H1 (cell line): Measurements from ENCODE around the gene EPB41L1. TPM values are rescaled to one million over a fixed set of nuclear protein-coding genes. Genes with fewer than 3 reads are reported as not detected.

Source experiments
- CTCF ChIA-PET: fragments of 300-600 bp; sonication (Branson Sonifier 250); formaldehyde crosslinking; loops from one replicate; lab custom pipeline; 2021; ENCODE audit not compliant: partially characterized antibody; lab: Charles Lee
- POLR2A ChIA-PET: fragments of 300-600 bp; sonication (Branson Sonifier 250); formaldehyde crosslinking; loops from one replicate; lab custom pipeline; 2021; ENCODE audit warnings: inconsistent platforms; ENCODE audit not compliant: partially characterized antibody; lab: Charles Lee
- DNase-seq, 2 experiments: peaks; one replicate each; pipeline versions ENCODE4 v3.0.0 to v3.0.0-alpha.2; 2010 to 2022; ENCODE audit warnings: low spot score in 2 of 2, low read depth in 1 of 2, mixed read lengths in 1 of 2
- FAIRE-seq: peaks from 2 replicates; lab custom pipeline; 2011; peaks lifted over from hg19 to GRCh38; lab: Jason Lieb, UNC
- H2AFZ ChIP-seq: 2 replicates; pipeline ENCODE4 v1.8.1; 2012; ENCODE audit warnings: low read length, inconsistent platforms
- H2AK5ac ChIP-seq: 2 replicates; pipeline ENCODE4 v1.6.1; 2013; ENCODE audit warnings: low read depth, low read length
- H2BK120ac ChIP-seq: replicated peaks from 2 replicates; pipeline ENCODE3; 2013; ENCODE audit warnings: low read depth, low read length, inconsistent platforms
- H2BK12ac ChIP-seq: 2 replicates; pipeline ENCODE4 v1.6.1; 2013; ENCODE audit warnings: low read depth, low read length
- H2BK15ac ChIP-seq: 2 replicates; pipeline ENCODE4 v1.6.1; 2013; ENCODE audit warnings: low read length
- H2BK20ac ChIP-seq: 2 replicates; pipeline ENCODE4 v1.6.1; 2013; ENCODE audit warnings: low read length
- H2BK5ac ChIP-seq: 2 replicates; pipeline ENCODE4 v1.6.1; 2013; ENCODE audit warnings: low read depth, low read length
- H3K14ac ChIP-seq: 2 replicates; pipeline ENCODE4 v1.6.1; 2013; ENCODE audit warnings: inconsistent platforms; ENCODE audit not compliant: insufficient read length
- H3K18ac ChIP-seq: 2 replicates; pipeline ENCODE4 v1.6.1; 2013; ENCODE audit warnings: low read length; ENCODE audit errors: extremely low read depth
- H3K23ac ChIP-seq: 2 replicates; pipeline ENCODE4 v1.6.1; 2013; ENCODE audit warnings: inconsistent platforms; ENCODE audit not compliant: insufficient read length
- H3K23me2 ChIP-seq: 2 replicates; pipeline ENCODE4 v1.6.1; 2013; ENCODE audit warnings: low read depth, low read length
- H3K27ac ChIP-seq: 2 replicates; pipeline ENCODE4 v1.6.1; 2011; ENCODE audit warnings: low read depth, low read length, inconsistent platforms
- H3K27me3 ChIP-seq, 4 experiments: replicated peaks in 1 of 4; 1 replicate in 1 of 4; 2 replicates in 3 of 4; pipeline versions ENCODE4 v1.6.1 to v1.8.1; 2011 to 2013; ENCODE audit warnings: low read length in 3 of 4, mild to moderate bottlenecking in 3 of 4, inconsistent platforms in 2 of 4, mixed read lengths in 2 of 4, moderate library complexity in 1 of 4; ENCODE audit not compliant: control insufficient read depth in 3 of 4, insufficient read depth in 3 of 4; ENCODE audit errors: extremely low read depth in 1 of 4
- H3K36me3 ChIP-seq, 4 experiments: 2 replicates each; pipeline versions ENCODE4 v1.6.1 to v1.8.1; 2011 to 2013; ENCODE audit warnings: mild to moderate bottlenecking in 4 of 4, low read length in 3 of 4, moderate library complexity in 2 of 4, control low read depth in 1 of 4, inconsistent platforms in 1 of 4; ENCODE audit not compliant: insufficient read depth in 4 of 4, control insufficient read depth in 2 of 4
- H3K4ac ChIP-seq: replicated peaks from 2 replicates; pipeline ENCODE3; 2013; ENCODE audit warnings: low read length, low read depth, mixed read lengths, inconsistent platforms; ENCODE audit not compliant: insufficient read length
- H3K4me1 ChIP-seq, 4 experiments: replicated peaks in 1 of 4; 1 replicate in 1 of 4; 2 replicates in 3 of 4; pipeline versions ENCODE4 v1.6.1 to v1.8.1; 2011 to 2013; ENCODE audit warnings: low read length in 3 of 4, inconsistent platforms in 2 of 4, mixed read lengths in 1 of 4; ENCODE audit not compliant: insufficient read depth in 4 of 4, control insufficient read depth in 3 of 4
- H3K4me2 ChIP-seq, 2 experiments: 2 replicates each; pipeline versions ENCODE4 v1.6.1 to v1.8.1; 2011 to 2013; ENCODE audit warnings: low read depth in 2 of 2, low read length in 2 of 2, control low read depth in 1 of 2, inconsistent platforms in 1 of 2, mild to moderate bottlenecking in 1 of 2; ENCODE audit not compliant: insufficient read depth in 1 of 2
- H3K4me3 ChIP-seq, 4 experiments: fragments of 200-600, 300-600 bp in 1 of 4; sonication (generic), shearing (Covaris generic), sonication (Bioruptor Twin) in 1 of 4; 2 replicates each; pipeline versions ENCODE4 v1.5.1 to v1.8.1; 2011 to 2016; ENCODE audit warnings: low read length in 4 of 4, low read depth in 3 of 4, control low read depth in 2 of 4, inconsistent platforms in 2 of 4, mild to moderate bottlenecking in 2 of 4, mixed read lengths in 1 of 4, moderate library complexity in 1 of 4; ENCODE audit not compliant: insufficient read depth in 2 of 4; ENCODE audit errors: extremely low read depth in 1 of 4
- H3K56ac ChIP-seq: replicated peaks from 2 replicates; pipeline ENCODE3; 2013; ENCODE audit warnings: low read depth, mild to moderate bottlenecking, mixed read lengths, low read length, inconsistent platforms; ENCODE audit not compliant: insufficient read length
- H3K79me1 ChIP-seq: 2 replicates; pipeline ENCODE4 v1.6.1; 2013; ENCODE audit warnings: low read depth, low read length, control low read depth
- H3K79me2 ChIP-seq, 2 experiments: 2 replicates each; pipeline versions ENCODE4 v1.6.1 to v1.8.1; 2012 to 2013; ENCODE audit warnings: low read length in 2 of 2, mild to moderate bottlenecking in 2 of 2, inconsistent platforms in 1 of 2; ENCODE audit not compliant: insufficient read depth in 2 of 2, control insufficient read depth in 1 of 2
- H3K9ac ChIP-seq, 4 experiments: replicated peaks in 1 of 4; 1 replicate in 1 of 4; 2 replicates in 3 of 4; pipeline versions ENCODE4 v1.6.1 to v1.8.1; 2011 to 2013; ENCODE audit warnings: low read depth in 3 of 4, low read length in 3 of 4, control low read depth in 2 of 4, mild to moderate bottlenecking in 2 of 4, moderate library complexity in 2 of 4, inconsistent platforms in 1 of 4; ENCODE audit errors: extremely low read depth in 1 of 4
- H3K9me3 ChIP-seq, 2 experiments: 2 replicates each; pipeline versions ENCODE4 v1.6.1 to v1.8.1; 2012 to 2013; ENCODE audit warnings: mild to moderate bottlenecking in 2 of 2, moderate library complexity in 2 of 2, control low read depth in 1 of 2, inconsistent platforms in 1 of 2, low read depth in 1 of 2, low read length in 1 of 2, mixed read lengths in 1 of 2; ENCODE audit not compliant: insufficient read depth in 2 of 2
- H4K20me1 ChIP-seq, 2 experiments: replicated peaks in 1 of 2; 2 replicates each; pipeline versions ENCODE3 to v1.8.1; 2011 to 2013; ENCODE audit warnings: inconsistent platforms in 2 of 2, low read length in 2 of 2, mild to moderate bottlenecking in 1 of 2; ENCODE audit not compliant: insufficient read depth in 2 of 2, control insufficient read depth in 1 of 2
- H4K5ac ChIP-seq: 2 replicates; pipeline ENCODE4 v1.6.1; 2013; ENCODE audit warnings: low read length, low read depth, mixed read lengths, inconsistent platforms; ENCODE audit not compliant: insufficient read length
- H4K8ac ChIP-seq: 2 replicates; pipeline ENCODE4 v1.8.0; 2013; ENCODE audit warnings: mild to moderate bottlenecking, moderate library complexity, low read length, inconsistent platforms; ENCODE audit not compliant: insufficient read depth; ENCODE audit errors: extremely low read depth
- H4K91ac ChIP-seq: replicated peaks from 2 replicates; pipeline ENCODE3; 2013; ENCODE audit warnings: low read length, mixed read lengths, inconsistent platforms; ENCODE audit not compliant: insufficient read length
- CBX8 ChIP-seq: fragments of 300-800, 300-1000 bp; sonication (generic); IDR thresholded peaks from 2 replicates; pipeline ENCODE4 v1.7.1; 2016; ENCODE audit warnings: low read depth, low read length, borderline replicate concordance
- EP300 ChIP-seq, 2 experiments: IDR thresholded peaks; 1 replicate in 1 of 2; 2 replicates in 1 of 2; pipeline ENCODE4 v1.6.1; 2011 to 2012; ENCODE audit warnings: low read depth in 2 of 2, low read length in 2 of 2, mild to moderate bottlenecking in 2 of 2, borderline replicate concordance in 1 of 2, inconsistent platforms in 1 of 2, moderate library complexity in 1 of 2
- PHF8 ChIP-seq: fragments of 200-600 bp; sonication (generic); conservative IDR thresholded peaks from 2 replicates; pipeline ENCODE4 v1.7.1; 2012; ENCODE audit warnings: low read depth, mild to moderate bottlenecking, inconsistent platforms, low read length, moderate library complexity
- RAD21 ChIP-seq, 2 experiments: IDR thresholded peaks in 1 of 2; conservative IDR thresholded peaks in 1 of 2; 2 replicates each; pipeline ENCODE4 v1.6.1; 2011; ENCODE audit warnings: low read depth in 2 of 2, low read length in 2 of 2, improper control_type of control experiment in 1 of 2, inconsistent platforms in 1 of 2, mild to moderate bottlenecking in 1 of 2, moderate library complexity in 1 of 2
- SIRT6 ChIP-seq: IDR thresholded peaks from one replicate; pipeline ENCODE4 v1.7.1; 2012; ENCODE audit warnings: low read length, inconsistent platforms
- SP4 ChIP-seq: IDR thresholded peaks from 2 replicates; pipeline ENCODE4 v1.6.1; 2012; ENCODE audit warnings: low read length, inconsistent platforms
- TBP ChIP-seq: IDR thresholded peaks from 2 replicates; pipeline ENCODE4 v1.6.1; 2011; ENCODE audit warnings: low read depth, low read length, improper control_type of control experiment
- WGBS, 2 experiments: shearing (Covaris generic) in 1 of 2; methylation state at CpG; one replicate each; pipeline versions ENCODE4 v1.1.6 to v1.1.7; 2013 to 2015; ENCODE audit warnings: low lambda C conversion rate in 2 of 2, mixed read lengths in 2 of 2, inconsistent platforms in 1 of 2, low coverage in 1 of 2, missing lambda C conversion rate in 1 of 2; ENCODE audit not compliant: insufficient replicate concordance in 2 of 2, insufficient coverage in 1 of 2, insufficient read length in 1 of 2; ENCODE audit errors: extremely low coverage in 1 of 2, missing lambda C conversion rate in 1 of 2; 5-methylcytosine and 5-hydroxymethylcytosine counted together
- polyA plus RNA-seq, 7 experiments: library from polyadenylated mRNA; depleted of rRNA in 3 of 7; stranded (reverse) in 5 of 7; unstranded in 2 of 7; fragments of >200 nt in 5 of 7; fragments of 200-250 nt in 2 of 7; gene quantifications; 1 replicate in 5 of 7; 2 replicates in 1 of 7; 4 replicates in 1 of 7; pipeline versions ENCODE4 v1.2.1 to v1.2.3, GENCODE V29; 2011 to 2013; ENCODE audit warnings: missing spikeins in 2 of 7, mixed read lengths in 2 of 7
- total RNA-seq: library from RNA; stranded (reverse); fragmentation: NEBNext Ultra II Directional; extraction: Animal tissue kit (Norgen Biotek cat#: 25700); gene quantifications from 2 replicates; pipeline ENCODE4 v1.2.1, GENCODE V29; 2021
- TF ChIP-seq, protein P1 (sequence below): IDR thresholded peaks from 2 replicates; pipeline ENCODE4 v1.6.1; 2011; ENCODE audit warnings: low read length, improper control_type of control experiment

The EPB41L1 gene
- total and polyA plus RNA-seq, 2 of the 8 experiments (the other 6 are each of a cell fraction or from before 2014, with no cell fraction given), result 14.8 to 36.0 TPM

DNA sequence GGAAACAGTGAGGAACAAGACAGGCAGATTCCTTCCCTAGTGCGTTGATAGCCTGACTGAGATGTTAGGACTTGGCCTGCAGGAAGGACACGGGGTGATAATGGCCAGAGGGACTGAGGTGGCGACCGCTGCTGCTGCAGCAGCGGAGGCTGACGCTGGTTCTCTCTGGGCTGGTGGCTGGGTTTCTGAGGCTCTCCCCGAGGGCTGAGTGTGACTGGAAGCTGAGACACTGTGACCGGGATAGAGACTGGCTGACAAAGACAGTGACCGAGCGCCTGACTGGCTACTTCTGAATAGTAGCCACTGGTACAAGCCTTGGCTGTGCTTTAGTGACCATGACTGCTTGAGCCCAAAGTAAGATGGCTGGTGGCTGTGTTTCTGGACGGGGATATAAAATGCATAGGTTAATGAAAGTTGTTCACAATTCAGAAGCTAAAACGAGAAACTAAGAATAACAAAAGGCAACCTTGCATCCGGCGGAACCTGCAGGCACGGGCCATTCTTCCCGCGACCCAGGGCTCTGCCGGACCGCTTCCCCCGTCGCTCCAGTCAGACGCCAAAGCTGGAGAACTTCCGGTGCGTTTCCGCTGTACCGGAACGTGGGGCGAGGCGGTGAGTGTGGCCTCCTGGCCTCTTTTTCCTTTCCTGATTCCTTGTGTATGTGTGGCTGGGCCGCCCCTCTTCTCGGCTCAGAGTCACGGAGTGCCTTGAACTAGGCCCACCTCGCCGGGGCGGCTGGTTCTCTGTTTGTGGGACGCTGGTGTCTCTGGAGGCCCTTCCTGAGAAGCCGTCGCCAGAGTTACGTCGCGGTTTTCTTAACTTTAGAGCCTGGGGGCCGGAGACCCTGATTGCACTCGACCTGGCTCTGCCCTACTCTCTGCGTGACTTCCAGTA, 81.6 kb downstream of the EPB41L1 start, which contains the start of gene AAR2:
Gene AAR2, plus strand, starts transcription at position 587 of the 894 bp plus-strand sequence. CDS start 3,391 bp downstream, outside the sequence.
- FAIRE-seq (no peak), DNase-seq (peak; percentile 43 to 88)
- Histone ChIP-seq H3K4me3 (peak within 1 kb of the TSS; percentile 73 to 92 (median 82)), H2AK5ac (no peak within 1 kb of the TSS), H3K18ac (peak within 1 kb of the TSS; percentile 75), H2BK15ac (0 out of 2 replicates have a peak within 1 kb of the TSS, but pooled peaks have one; percentile 36), H2BK5ac (peak within 1 kb of the TSS; percentile 67; the same call in 1 of the 2 replicates), H3K79me1 (0 out of 2 replicates have a peak, but pooled peaks cover 2% of the 10 kb centered on the region), H4K20me1 (peaks cover 2% of the 10 kb centered on the region in 2 experiments), H3K27ac (peak within 1 kb of the TSS; percentile 74), H2BK20ac (peak within 1 kb of the TSS; percentile 43; the same call in 1 of the 2 replicates), H2BK12ac (peak within 1 kb of the TSS; percentile 62), H3K4ac (peak within 1 kb of the TSS; percentile 63), H3K4me1 (peaks cover 0 to 7% (median 5%) of the 10 kb centered on the region in 4 experiments; a peak in 6 of 7 replicates), H3K36me3 (peaks cover 4 to 14% (median 11%) of the 10 kb centered on the region in 4 experiments; a peak in 6 of 8 replicates), H2AFZ (peak within 1 kb of the TSS; percentile 99), H3K9me3 (no peaks in the 10 kb centered on the region), H3K14ac (no peak within 1 kb of the TSS), H4K91ac (peak within 1 kb of the TSS; percentile 89), H3K56ac (peak within 1 kb of the TSS; percentile 49), H3K23me2 (peaks cover 10% of the 10 kb centered on the region), H4K5ac (peak within 1 kb of the TSS; percentile 96), H3K9ac (peak within 1 kb of the TSS; percentile 54 to 86 (median 70)), H3K79me2 (peaks cover 17 to 34% of the 10 kb centered on the region in 2 experiments), H2BK120ac (no peak within 1 kb of the TSS), H3K23ac (no peak within 1 kb of the TSS), H3K4me2 (peak within 1 kb of the TSS; percentile 70 to 76), H4K8ac (peak within 1 kb of the TSS; percentile 99), H3K27me3 (no peaks in the 10 kb centered on the region)
- 19% methylated on average over 44 of the region's 44 CpGs; no CpG with 5 or more reads in 1 of the 2 experiments for WGBS, 2 experiments
- ChIA-PET POLR2A (interaction anchor here (0.6 to 2.9 kb wide), 12 partner anchors 7 to 196 kb away, joined by 3 to 10 read pairs (median 3); no protein-coding TSS in a partner anchor), CTCF (interaction anchor here (0.9 to 4.2 kb wide), 8 partner anchors 8 to 203 kb away, joined by 3 to 21 read pairs (median 5); no protein-coding TSS in a partner anchor)
- peak in 1 of 2 experiments; percentile 35; a peak in 1 of 3 replicates for TF ChIP-seq EP300 (IDR thresholded peaks at IDR 0.05; ENCODE audit: borderline replicate concordance in 1 of 2, low read depth in 2 of 2, low read length in 2 of 2)
- TF ChIP-seq, protein P1, sequence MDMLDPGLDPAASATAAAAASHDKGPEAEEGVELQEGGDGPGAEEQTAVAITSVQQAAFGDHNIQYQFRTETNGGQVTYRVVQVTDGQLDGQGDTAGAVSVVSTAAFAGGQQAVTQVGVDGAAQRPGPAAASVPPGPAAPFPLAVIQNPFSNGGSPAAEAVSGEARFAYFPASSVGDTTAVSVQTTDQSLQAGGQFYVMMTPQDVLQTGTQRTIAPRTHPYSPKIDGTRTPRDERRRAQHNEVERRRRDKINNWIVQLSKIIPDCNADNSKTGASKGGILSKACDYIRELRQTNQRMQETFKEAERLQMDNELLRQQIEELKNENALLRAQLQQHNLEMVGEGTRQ, result 0 out of 2 replicates have a peak, but pooled peaks have one; percentile 2
- TF ChIP-seq SIRT6, result no peak
- no peak for TF ChIP-seq CBX8
- peak; percentile 86 for TF ChIP-seq PHF8
- peak; percentile 68; the same call in 1 of the 2 replicates for TF ChIP-seq SP4
- no peak for TF ChIP-seq RAD21 (IDR thresholded peaks at IDR 0.05 in 1 of 2, conservative IDR thresholded peaks at IDR 0.05 in 1 of 2; ENCODE audit: low read depth in 2 of 2, low read length in 2 of 2)
- peak; percentile 95 for TF ChIP-seq TBP
